NCI-H2171 treated with DMSO at 0.1 percent for 48 hours (cell line): Measurements from ENCODE around the gene FGF12.

Experiments used
- DNase-seq: peaks from one replicate; lab custom pipeline; 2025; lab: John Stamatoyannopoulos, UW

The FGF12 gene

GRCh38 chr3:192186045-192186444, 541.3 kb downstream of the FGF12 start:
- no peak for DNase-seq

GRCh38 chr3:192183109-192183508, 544.2 kb downstream of the FGF12 start:
- DNase-seq, result no peak

- no peak for DNase-seq
These were observed 546.2 kb downstream of the FGF12 start for GRCh38 chr3:192181151-192181550.

GRCh38 chr3:192177383-192177782, 550.0 kb downstream of the FGF12 start:
- DNase-seq, result no peak

- no peak for DNase-seq
These were observed 553.1 kb downstream of the FGF12 start for GRCh38 chr3:192174283-192174682.

- DNase-seq, result no peak
These were observed 556.1 kb downstream of the FGF12 start for GRCh38 chr3:192171213-192171612.

- no peak for DNase-seq
These were observed 556.7 kb downstream of the FGF12 start for GRCh38 chr3:192170659-192171058.

- DNase-seq, result no peak
These were observed 557.3 kb downstream of the FGF12 start for GRCh38 chr3:192170031-192170430.

GRCh38 chr3:192169332-192169915, 557.9 kb downstream of the FGF12 start:
- no peak for DNase-seq

- DNase-seq, result no peak
These were observed 559.1 kb downstream of the FGF12 start for GRCh38 chr3:192168202-192168601.

GRCh38 chr3:192165552-192165951, 561.8 kb downstream of the FGF12 start:
- no peak for DNase-seq

- no peak for DNase-seq
These were observed 565.7 kb downstream of the FGF12 start for GRCh38 chr3:192161661-192162060.

GRCh38 chr3:192156382-192156781, 571.0 kb downstream of the FGF12 start:
- no peak for DNase-seq

GRCh38 chr3:192155194-192155593, 572.1 kb downstream of the FGF12 start:
- DNase-seq, result peak; percentile 24

- no peak for DNase-seq
These were observed 594.1 kb downstream of the FGF12 start for GRCh38 chr3:192133271-192133670.

- DNase-seq, result peak; percentile 54
These were observed 596.7 kb downstream of the FGF12 start for GRCh38 chr3:192130534-192131132.

- no peak for DNase-seq
These were observed 597.8 kb downstream of the FGF12 start for GRCh38 chr3:192129586-192129985.

- DNase-seq, result no peak
These were observed 598.4 kb downstream of the FGF12 start for GRCh38 chr3:192128922-192129321.

- DNase-seq, result no peak
These were observed 599.3 kb downstream of the FGF12 start for GRCh38 chr3:192128060-192128459.

- no peak for DNase-seq
These were observed 604.3 kb downstream of the FGF12 start for GRCh38 chr3:192122832-192123594.

- no peak for DNase-seq
These were observed 605.4 kb downstream of the FGF12 start for GRCh38 chr3:192121923-192122322.

GRCh38 chr3:192108820-192109219, 618.5 kb downstream of the FGF12 start:
- DNase-seq, result no peak

- DNase-seq, result no peak
These were observed 620.8 kb downstream of the FGF12 start for GRCh38 chr3:192106543-192106942.
